ENCODE measurements around the gene CGB7.
"Not testable (repeated sequence)": the region's sequence is repeated elsewhere in the genome, so short reads cannot be mapped to it uniquely, and the experiment has no call there.

DNA sequence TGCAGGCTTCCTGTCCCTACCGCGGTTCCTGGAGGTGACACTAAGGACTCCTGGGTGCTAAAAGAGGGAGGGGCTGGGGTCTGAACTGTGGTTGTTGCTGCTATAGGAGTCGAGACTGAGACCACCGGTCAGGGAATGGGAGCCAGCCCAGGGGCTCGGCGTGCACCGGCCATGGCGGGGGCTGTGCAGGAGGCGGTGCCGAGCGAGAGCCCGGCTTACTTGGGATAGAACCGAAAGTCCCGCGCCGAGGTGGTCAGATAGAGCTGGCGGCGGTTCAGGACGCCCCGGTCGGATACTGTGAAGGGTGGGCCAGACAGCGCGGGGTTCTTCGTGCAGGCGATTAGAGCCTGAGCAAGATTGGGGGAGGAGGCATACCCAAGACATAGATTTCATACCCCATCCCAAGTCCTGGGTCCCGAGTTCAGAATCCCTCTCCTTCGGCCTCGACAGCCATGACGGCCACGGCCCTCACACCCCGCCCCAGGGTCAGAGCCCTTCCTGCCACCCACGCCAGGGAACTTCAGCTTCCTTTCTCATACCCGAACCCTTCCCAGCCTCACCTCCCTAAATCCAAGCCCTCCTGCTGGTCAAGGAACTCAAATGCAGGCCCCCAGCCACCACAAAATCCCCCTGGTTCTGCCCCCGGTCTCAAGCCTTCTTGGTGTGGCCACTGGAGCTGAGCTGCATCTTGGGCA lies 500 bp downstream of the CGB7 start:
- not testable (repeated sequence) for TF ChIP-seq CTCF (IDR thresholded peaks at IDR 0.05; ENCODE audit: borderline replicate concordance, extremely low read depth, low read length, poor library complexity, severe bottlenecking); EZH2 (IDR thresholded peaks at IDR 0.05; ENCODE audit: borderline replicate concordance, low read depth, low read length, severe bottlenecking)
